CD4-positive, alpha-beta T cell treated with Interleukin-4 for 1 hour (primary cell): ENCODE data around the gene PTPRR.

Source experiments
- DNase-seq, 2 donors: peaks; one replicate each; pipeline ENCODE4 v3.0.0-alpha.2; 2020 to 2022

The PTPRR gene

DNA sequence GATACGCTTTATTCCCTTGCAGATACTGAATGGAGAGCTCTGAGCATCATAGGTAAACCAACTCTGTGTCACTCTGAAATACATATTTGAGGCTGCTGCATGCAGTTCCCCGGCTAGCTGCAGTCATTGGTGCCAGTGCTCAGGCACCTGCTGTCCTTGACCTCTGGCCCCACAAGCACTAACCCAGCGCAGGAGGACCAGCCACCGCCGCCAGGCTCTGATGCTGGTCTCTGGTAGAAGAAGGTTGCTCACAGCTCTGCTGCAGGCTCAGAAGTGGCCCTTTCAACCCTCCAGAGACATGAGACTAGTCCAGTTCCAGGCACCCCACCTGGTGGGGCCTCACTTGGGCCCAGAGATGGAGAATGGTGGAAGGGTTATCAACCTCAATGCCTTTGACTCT is 248.8 kb downstream of the PTPRR start:
- DNase-seq = no peak

DNA sequence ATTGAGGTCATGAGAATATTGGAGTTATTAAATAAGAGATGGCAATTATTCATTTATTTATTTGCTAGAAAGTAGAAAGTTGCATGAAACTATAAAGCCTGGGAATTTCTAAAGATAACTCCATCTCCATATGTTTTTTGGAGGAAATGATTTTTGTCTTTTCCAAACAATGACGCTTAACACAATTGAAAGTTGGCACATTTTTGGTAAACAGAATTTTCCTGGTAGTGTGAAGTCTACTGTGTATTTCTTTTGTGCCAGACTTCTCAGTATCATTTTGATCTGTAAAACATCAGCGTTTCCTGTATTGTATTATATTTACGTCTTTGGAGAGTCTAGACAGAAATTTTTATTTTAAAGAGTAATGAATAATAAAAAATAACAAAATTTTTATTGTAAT is 249.6 kb downstream of the PTPRR start:
- no peak for DNase-seq

DNA sequence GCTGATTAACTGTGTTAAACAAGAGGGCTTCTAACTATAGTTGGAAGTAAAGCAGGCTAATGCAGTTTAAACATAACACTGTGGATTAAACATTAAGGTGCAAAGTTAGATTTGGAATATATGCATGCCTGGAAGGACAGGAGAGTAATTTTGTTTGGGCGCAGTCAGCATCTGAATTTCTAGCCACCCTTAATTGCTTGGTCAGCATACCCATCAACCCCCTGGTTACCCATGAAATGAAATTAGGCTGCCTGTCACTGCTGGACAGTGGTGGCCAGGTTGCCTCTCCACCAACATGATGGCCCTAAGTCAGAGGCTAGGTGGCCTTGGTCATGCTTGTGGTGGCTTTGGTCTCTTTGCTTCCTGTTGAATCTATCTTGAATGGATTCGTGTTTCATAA is 253.3 kb downstream of the PTPRR start:
- DNase-seq = no peak

- DNase-seq = no peak
Observed at GRCh38 chr12:70666364-70666763, 254.2 kb downstream of the PTPRR start.

DNA sequence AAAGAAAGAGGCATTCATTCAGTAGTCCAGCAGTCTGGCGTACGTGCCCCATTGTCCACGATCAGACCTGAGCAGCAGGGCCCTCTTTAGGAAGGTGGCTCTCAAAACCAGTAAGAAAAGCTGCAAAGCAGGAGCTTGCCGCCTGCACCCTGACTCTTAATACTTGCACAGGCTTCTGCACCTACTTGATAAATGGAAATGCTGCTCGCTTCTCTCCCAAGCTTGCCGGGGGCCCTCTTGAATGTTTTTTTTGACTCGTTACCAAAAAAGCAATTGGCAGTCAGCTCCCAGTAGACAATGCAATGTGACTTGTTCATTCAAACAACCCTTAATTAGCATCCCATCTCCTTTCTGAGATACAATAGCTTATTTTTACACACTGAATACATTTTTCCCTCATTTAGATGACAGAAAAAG is 256.1 kb downstream of the PTPRR start:
- no peak for DNase-seq

DNA sequence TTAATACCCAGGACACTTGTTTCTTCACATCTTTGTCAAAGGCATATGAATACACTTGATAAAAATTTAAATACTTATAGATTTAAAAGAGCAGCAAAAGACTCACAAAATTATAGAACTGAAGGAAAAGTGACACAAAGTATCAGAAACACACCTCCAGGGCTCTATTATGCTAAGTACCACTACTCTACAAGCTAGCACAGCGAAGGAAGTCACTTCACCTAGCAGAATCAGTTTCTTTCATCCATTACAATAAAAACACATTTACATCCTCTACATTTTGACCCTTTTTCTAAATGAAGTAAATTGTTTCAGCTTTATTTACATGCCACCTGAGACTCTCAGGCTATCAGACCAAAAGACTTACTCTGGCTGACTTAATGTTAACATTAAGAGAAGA is 256.7 kb downstream of the PTPRR start:
- DNase-seq = no peak

DNA sequence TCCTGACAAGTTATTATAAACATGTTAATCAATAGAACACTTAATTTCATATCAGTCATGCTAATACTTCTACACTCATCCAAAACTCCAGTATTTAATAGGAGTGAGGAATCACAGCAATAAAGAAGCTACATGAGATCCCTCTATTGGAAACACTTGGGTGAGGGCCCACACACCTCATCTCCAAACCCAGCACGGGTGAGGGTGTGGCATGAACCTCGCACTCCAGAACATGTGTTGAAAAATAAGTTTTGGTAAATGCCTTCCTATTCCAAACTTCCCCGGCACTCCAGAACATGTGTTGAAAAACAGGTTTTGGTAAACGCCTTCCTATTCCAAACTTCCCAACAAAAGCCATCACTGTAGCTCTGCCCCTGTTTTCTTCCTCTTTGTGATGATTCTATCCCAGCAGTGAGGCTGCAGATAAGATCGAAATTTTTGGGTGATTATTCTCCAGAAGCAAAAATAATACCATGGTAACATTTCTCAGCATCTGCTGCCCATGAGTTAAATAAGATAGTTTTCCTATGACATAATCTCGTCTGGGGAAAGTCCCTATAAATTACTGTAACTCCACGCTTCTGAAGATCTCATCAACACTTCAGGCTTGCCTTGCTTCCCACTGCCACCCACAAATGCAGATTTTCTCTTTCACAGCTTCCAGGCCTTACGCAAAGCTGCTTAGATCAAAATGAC is 258.9 kb downstream of the PTPRR start:
- peak in 1 of 2 donors; percentile 1 for DNase-seq

- DNase-seq = peak; percentile 13 to 16
Observed at GRCh38 chr12:70660620-70661219, 259.8 kb downstream of the PTPRR start.

GRCh38 chr12:70660002-70660604 is 260.4 kb downstream of the PTPRR start:
- no peak for DNase-seq

GRCh38 chr12:70659077-70659606 is 261.4 kb downstream of the PTPRR start:
- DNase-seq = no peak

DNA sequence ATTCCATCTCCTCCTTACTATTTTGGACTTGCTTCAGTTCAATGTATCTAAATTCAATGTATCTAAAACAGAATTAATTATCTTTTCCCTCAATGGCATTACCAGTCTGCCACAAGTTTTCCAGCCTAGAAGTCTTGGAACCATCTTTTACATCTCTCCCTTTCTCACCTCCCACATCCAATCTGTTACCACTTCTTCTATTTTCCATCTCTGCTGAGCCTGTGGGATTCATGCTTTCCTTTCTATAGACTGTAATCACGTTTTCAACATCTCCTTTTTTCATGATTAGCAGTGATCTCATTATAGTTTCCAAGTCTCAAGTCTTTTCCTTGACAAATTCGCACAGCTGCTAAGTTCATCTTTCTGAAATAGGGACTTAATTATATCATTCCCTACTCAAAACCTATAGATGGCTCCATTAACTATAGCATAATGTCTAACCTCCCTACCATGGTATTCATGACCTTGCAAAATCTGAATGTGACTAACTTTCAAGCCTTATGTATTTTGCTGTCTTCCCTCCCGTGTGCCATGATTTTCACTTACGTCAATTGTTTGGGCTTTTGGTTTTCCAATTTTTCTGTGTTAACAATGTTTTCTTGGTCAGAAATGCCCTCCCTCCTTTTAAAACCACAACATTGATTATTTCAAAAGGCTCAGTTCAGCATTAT is 262.8 kb downstream of the PTPRR start:
- no peak for DNase-seq

- DNase-seq = no peak
Observed at GRCh38 chr12:70652451-70652850, 268.1 kb downstream of the PTPRR start.

- no peak for DNase-seq
Observed at GRCh38 chr12:70648831-70649230, 271.7 kb downstream of the PTPRR start.

- DNase-seq = no peak
Observed at GRCh38 chr12:70648191-70648590, 272.3 kb downstream of the PTPRR start.

DNA sequence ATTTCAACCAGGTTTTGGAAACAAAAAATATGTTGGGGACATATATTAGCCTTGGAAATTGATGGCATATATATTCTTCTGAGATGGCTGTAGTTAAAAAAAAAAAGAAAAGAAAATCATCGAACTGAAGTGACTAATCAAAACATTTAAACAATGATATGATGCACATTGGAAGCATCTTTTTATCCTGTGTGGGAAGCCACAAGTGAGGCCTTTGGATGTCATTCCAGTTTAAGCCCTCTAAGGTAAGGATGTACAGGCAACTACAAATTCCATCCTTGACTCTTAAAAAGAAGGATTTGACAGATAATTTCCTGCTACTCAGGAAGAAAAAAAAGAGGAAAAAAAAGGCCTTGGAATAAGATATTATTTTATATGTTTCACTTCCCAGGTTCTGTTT is 273.7 kb downstream of the PTPRR start:
- no peak for DNase-seq

GRCh38 chr12:70645494-70646317 is 274.8 kb downstream of the PTPRR start:
- DNase-seq = peak in 1 of 2 donors; percentile 10

GRCh38 chr12:70644861-70645260 is 275.7 kb downstream of the PTPRR start:
- DNase-seq = no peak

DNA sequence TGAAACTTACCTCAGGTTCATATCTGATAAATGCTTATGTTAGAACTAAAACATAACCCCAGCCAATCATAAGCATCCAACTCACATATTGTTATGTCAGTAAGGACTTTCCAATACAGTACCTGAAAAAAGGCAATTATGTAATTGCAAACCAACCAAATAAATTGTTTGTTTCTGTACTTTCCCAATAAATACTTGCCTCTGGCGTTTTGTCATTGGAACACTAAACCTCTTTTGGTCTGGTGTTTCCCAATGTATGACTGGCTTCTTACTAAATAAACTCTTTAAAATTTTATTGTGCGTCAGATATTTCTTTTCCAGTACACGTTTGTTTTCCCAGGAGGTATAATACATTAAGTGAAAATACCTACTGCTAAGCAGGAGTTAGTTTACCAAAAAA is 276.6 kb downstream of the PTPRR start:
- no peak for DNase-seq

GRCh38 chr12:70641691-70642090 is 278.8 kb downstream of the PTPRR start:
- DNase-seq = no peak

- no peak for DNase-seq
Observed at GRCh38 chr12:70640901-70641300, 279.6 kb downstream of the PTPRR start.

DNA sequence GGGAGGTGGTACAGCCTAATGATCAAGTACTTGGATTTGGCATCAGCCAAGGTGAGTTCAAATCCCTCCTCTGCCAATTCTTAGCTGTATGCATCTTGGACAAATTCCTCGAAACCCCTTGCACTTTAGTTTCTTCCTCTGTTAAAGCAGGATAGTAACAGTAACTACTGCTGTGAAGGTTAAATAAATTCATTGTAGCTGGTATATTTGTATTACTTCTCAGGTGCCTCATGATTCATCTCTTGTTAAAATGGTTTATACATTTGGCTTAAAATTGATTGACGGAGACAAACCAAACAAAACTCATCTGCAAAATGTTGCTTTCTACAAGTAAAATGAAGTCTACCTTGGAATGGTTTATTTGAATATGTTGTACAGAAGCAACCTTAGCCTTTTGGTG is 281.0 kb downstream of the PTPRR start:
- DNase-seq = no peak

DNA sequence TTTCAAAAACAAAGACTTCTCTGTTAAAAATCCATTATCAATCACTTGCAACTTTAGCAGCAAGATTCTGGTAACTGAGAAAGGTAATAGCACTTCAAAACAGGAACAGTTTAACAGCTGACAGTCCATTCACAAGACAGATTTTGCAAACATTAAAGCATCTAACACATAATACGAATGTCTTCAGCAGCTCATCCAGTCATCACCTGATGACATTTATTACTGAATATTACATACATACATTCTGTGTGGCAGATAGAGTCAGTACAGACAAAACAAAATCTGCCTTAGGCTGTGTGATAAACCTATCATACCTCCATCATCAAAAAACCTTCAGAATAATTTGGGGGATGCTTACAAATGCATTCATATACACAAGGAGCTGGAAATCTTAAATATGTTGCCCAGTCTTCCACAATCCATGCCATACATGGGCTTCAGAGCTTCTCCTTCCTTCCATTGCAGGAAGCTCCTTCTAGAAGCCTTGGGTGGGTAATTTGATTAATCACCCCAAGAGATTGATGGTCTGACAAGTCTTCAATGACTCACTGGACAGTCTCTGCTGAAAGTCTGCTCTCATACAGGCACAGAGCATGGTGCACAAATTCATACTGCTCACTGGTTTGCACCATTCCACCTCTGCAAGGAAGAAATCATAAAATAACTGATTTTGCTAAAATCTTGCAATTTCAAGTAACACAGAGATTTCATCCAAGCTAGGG is 281.7 kb downstream of the PTPRR start:
- no peak for DNase-seq
